Iris pigment epithelial cell (primary cell): Measurements from ENCODE around the gene SYT6.
"Not testable (repeated sequence)": the region's sequence is repeated elsewhere in the genome, so short reads cannot be mapped to it uniquely, and the experiment has no call there.

Source experiments
- DNase-seq: peaks from one replicate; pipeline ENCODE4 v3.0.0-alpha.2; 2011; ENCODE audit warnings: low read depth

Gene SYT6

DNA sequence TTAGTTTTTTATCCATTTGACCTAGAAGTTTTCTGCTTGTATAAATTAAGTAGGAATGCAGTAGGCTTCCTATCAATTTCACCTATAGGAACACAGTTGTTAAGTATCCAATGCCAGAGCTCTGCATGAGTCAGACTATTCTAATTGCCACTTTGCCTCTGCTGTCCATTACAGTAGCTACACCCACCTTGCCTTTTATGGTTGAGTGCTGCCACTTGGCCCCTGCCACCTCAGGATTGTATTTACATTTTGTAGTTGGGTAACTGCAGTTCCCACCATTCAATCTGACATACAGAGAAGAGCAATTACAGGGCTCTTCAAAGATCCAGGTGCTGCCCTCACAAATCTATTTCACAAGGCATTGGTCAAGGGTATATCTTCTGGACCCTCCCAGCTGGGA lies 83.9 kb downstream of the SYT6 start:
- DNase-seq: not testable (repeated sequence)

DNA sequence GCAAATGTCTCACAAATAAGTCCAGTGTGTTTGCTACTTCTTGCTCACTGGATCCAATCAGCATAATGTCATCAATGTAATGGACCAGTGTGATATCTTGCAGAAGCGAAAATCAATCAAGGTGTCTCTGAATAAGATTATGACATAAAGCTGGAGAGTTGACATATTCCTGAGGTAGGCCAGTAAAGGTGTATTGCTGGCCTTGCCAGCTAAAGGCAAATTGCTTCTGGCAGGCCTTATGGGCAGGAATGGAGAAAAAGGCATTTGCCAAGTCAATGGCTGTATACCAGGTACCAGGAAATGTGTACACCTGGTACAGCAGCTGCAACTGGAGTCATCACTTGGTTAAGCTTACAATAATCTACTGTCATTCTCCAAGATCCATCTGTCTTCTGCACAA lies 85.0 kb downstream of the SYT6 start:
- DNase-seq: not testable (repeated sequence)

DNA sequence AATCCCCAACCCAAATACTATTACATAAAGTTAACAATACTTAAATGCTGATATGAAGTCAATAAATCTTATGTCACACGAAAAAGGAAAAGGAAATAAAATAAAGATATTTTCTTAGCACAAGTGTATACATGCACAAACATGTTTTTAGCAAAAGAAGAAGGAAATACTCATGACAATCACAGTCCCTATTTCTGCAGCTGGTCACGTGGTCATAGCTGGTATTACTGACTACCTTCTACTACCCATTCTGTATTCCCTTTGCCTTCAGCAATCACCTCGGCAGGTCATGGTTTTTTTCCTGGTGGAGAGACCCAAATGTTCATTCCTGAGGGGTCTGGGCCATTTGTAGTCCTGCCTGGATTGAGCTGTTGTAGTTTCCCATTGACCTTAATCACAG lies 88.0 kb downstream of the SYT6 start:
- not testable (repeated sequence) for DNase-seq

DNA sequence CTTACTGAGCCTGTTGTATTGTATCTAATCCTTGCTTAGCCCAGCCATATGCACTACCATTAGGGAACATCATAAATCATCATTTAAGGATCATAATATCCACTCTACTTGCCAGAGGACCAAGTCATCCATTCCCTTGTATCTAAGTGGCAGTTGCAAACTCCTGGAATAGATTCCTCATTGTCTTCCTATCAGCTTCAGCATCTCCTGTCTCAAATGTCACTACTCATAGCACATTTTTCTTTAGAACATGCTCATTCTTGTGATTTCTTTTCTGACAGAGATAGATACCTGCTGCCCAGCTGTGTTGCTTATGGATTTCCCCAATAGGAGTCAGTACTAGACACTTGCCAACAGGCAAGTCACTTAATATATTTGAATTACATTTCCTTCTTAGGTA lies 90.1 kb downstream of the SYT6 start:
- DNase-seq: no peak

DNA sequence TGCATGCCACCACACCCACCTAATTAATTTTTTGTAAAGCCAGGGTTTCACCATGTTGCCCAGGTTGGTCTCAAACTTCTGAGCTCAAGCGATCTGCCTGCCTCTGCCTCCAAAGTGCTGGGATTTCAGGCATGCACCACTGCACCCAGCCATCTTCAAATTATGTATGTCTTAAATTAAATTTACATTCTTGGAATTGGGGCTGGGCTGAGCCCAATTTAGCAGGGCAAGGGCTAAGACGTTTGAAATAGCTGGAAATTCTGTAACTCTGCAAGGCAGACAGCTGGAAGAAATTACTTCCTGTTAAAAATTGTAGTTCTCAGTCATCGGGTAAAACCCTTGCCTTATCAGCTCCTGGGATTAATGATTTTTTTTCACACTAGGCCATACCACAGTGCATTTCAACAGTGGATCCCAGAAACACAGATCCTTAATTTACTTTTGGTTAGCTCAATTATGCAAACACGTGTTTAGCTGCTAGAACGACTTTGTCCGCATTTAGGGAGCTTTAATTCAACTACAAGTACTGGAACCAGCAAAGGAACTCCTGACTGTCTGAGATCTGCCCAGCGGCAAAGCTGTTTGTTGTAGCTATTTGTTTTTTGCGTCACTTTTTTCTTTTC lies 91.1 kb downstream of the SYT6 start:
- DNase-seq: no peak

DNA sequence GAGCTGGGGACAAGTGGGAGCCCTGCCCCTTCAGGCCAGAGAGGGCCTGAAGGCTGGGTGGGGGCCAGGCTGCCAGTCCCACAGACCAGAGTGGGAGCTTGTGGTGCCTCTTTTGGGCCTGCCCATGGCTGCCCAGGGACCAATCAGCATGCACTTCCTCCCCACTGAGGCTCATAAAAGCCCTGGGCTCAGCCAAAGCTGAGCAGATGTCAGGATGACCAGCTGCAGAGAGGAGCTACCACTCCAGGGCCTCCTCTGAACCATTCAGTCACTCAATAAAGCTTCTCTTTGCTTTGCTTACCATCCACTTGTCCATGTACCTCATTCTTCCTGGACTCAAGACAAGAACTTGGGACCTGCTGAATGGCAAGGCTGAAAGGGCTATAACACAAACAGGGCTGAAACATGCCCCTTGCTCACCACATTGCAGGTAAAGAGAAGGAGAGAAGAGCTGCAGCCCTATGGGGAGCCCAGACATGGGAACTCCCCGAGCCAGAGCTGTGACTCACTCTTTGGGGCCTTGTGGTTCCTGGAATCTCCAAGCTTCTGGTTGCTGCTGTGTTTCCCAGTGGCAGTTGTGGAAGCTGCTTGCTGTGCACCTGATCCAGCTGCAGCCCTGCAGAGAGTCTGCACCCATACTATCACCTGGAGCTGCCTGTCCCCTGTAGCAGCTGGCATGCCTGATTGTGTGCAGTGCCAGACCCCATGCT lies 92.4 kb downstream of the SYT6 start:
- peak; percentile 24 for DNase-seq

DNA sequence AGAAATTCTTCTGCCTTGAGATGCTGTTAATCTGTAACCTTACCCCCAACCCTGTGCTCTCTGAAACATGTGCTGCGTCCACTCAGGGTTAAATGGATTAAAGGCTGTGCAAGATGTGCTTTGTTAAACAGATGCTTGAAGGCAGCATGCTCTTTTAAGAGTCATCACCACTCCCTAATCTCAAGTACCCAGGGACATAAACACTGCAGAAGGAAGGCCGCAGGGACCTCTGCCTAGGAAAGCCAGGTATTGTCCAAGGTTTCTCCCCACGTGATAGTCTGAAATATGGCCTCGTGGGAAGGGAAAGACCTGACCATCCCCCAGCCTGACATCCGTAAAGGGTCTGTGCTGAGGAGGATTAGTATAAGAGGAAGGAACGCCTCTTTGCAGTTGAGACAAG lies 95.4 kb downstream of the SYT6 start:
- DNase-seq: not testable (repeated sequence)

DNA sequence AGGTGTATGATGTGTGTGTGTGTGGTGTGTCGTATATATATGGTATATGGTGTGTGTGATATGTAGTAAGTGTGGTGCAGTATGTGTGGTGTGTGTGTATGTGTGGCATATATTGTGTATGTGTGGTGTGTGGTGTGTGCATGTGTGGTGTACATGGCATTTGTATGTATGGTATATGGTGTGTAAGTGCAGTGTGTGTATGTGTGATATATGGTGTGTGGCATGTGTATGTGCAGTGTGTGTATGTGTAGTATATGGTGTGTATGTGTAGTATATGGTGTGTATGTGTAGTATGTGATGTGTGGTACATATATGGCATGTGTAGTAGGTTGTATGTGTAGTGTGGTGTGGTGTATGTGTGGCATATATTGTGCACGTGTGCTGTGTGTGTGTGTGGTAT lies 99.5 kb downstream of the SYT6 start:
- DNase-seq: no peak

DNA sequence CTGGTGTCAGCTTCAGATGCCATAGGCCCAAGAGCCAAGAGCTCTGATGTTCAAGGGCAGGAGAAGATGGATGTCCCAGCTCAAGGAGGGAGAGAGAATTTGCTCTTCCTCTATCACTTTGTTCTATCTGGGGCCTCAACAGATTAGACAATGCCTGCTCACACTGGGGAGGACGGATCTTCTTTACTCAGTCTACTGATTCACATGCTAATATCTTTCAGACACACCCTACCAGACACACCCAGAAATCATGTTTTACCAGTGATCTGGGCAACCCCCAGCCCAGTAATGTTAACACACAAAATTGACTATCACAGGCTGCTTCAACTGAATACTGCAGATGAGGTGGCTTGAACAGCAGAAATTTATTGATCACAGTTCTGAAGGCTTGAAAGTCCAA lies 105.4 kb downstream of the SYT6 start:
- DNase-seq: no peak

DNA sequence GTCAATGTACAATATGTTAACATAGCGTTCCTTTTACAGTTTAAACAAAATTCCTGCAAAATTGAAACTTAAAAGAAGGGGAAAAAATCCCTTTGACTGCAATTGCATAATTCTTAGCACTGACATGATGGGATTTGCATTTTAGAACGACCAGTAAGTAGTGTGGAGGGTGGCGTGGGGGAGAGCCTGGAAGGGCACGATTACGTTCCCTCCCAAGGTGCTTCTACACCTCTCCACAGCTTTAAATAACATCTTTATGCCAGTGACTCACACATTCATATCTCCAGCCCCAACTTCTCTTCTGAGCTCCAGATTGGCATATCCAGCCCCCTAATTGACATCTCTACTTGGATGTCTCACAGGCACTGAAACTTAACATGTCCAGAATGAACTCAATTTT lies 110.1 kb downstream of the SYT6 start:
- no peak for DNase-seq

DNA sequence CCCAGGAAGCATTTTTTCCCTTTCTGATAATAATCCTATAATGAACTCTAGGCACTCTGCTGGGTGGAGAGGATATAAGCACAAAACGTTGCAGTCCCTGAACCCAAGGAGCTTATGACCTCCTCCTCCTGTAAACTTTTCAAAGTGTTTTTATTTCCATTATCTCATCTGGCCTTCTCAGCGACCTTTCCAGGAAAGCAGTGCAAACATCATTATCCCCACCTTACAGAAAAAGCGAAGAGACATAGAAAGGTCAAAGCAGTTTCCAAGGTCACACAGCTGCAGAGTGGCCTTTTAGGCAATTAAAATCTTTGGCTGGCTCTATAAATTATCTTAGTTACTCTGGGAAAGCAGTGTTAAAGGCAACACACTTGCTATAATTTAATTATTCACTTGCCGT lies 110.6 kb downstream of the SYT6 start:
- DNase-seq: no peak

DNA sequence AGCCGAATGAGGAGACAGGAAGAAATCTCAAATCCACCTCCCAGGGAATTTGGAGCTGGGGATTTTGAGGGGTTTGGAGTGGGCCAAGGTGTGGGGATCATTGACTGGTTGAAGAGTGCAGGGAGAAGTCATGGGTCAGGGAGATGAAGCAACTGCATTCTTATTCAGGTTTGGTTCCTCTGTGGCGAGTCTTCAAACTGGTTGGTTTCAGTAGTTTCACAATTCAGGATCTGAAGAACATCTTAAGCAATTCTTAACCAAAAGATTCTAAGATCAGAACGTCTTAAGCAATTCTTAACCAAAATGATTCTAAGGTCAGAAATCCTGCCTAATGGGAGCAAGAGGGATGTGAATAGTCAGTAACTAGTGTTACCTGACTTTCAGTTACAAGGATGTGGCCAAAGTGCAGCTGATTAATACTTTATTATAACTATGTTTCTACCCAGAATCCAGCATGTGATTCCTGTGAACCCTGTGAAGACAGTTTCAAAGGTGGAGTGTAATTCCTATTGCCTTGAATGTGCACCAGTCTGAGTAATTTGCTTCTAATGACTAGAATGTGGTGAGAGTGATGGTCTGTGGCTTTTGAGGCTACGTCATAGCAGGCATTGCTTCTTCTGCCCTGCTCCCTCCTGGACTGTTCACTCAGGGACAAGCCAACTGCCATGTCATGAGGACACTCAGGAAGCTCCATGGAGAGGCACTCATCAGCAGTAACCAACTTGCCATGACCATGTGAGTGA lies 113.2 kb downstream of the SYT6 start:
- peak; percentile 70 for DNase-seq
